HuH-7.5 (cell line): ENCODE results near the gene DOCK2.

Experiments
- DNase-seq: peaks from one replicate; pipeline ENCODE4 v3.0.0; 2011; ENCODE audit warnings: low spot score

The DOCK2 gene

DNA sequence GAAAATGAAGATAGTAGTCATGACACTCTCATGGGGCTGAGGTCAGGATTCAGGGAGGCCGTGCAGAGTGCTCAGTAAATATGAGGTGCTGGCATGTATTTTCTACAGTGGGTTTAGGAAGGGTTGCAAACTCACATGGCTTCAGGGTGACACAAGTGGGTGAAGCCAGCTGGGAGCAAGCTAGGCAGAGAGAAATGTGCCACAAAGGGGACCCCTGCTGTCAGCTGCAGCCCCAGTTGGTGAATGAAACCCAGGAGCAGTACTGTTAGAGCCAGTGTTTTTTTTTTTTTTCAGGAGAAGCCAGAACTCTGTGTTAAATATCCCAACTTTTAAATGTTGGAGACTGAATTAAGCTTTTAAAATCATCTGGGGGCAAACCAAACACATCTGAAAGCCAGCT, 267.9 kb downstream of the DOCK2 start:
- DNase-seq, result no peak

DNA sequence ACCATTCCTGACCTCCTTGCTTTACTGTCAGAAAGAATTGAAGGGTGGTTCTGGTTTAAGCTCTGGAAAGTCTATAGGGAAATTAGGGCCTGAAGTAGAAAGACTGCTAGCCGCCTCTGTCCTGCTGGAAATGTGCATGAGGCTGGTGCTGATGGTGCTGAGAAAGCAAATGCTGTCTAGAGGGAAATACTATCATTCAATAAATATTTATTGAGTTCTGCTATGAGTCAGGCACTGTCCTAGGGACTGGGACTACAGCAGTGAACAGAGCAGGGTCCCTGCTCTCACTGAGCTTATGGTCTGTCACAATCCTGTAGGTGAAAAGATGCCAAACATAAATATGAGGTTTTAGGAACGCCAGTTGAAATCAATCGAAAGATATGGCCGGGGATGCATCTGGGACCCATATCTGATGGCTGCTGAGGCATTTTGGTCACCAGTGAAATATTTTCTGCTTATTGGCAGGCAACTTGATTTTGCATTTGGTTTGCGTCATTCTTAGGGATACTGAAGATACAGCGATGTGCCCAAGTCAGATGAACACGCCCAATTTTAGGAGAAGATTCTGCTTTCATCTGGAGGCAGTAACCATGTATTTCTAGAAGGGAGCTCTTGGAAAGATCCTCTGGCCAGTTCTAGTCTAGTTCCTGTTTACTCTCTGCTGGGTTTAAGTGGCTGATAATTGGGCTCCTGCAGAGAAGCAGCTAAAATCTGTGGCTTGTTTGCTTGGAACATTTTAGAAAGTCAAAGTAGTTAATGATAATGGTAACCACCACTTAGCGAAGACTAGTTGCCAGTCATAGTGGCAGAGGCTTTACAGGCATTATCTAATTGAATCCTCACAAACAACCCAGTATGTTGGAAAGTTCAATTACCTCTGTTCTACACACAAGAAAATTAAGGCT, 269.9 kb downstream of the DOCK2 start:
- DNase-seq, result no peak

DNA sequence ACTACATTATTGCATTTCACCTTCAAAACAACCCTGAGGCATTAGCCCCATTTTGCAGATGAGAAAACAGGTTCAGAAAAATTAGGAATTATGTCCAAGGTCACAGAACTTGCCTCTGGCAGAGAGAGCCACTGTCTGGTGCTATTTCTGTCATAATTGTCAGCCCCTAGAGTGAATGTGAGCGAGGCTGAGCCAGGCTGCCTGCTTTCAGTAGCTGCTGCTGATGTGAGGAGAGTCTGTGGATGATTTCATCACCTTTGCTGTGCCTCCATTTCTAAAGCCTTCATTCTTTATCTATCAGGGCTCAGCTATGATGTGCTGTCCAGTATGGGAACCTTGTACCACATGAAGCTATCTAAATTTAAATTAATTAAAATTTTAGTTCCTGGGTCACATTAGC, 271.8 kb downstream of the DOCK2 start:
- DNase-seq, result no peak

DNA sequence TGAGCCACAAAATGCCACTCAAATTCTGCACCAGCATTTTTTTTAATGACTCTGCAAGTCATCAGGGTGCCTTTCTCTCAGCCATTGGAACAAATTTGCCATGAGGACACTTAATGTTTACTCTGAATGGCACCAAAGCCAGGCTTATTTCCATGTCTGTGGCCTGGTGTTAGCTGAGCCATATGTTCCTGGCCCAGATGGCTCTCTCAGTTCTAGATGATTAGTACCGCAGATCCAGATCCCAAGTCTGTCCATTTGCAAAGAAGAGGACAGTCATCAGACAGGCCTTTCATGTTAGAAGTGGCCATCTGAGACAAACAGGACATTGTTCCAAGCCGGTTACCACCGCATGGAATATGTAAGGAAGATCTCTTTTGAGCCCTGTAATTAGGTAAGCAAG, 272.9 kb downstream of the DOCK2 start:
- DNase-seq, result no peak

DNA sequence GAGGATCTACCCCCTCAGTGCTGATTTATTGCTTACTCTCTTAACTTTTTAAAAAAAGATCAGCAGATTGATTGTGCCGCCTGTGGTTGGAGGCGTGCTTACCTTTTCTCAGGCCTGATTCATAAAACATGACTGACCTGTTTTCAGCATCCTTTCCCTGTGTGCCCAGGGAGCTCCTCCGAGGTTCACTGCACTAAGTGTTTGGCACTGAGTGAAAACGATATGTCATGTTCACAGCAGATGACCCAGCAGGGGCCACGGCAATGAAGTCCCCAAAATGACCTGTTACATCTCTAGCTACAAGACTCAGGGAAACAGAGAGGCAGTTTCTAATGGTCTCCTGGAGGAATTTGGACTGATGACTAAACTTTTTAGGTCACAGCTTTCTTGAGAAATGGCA, 273.3 kb downstream of the DOCK2 start:
- DNase-seq, result no peak

DNA sequence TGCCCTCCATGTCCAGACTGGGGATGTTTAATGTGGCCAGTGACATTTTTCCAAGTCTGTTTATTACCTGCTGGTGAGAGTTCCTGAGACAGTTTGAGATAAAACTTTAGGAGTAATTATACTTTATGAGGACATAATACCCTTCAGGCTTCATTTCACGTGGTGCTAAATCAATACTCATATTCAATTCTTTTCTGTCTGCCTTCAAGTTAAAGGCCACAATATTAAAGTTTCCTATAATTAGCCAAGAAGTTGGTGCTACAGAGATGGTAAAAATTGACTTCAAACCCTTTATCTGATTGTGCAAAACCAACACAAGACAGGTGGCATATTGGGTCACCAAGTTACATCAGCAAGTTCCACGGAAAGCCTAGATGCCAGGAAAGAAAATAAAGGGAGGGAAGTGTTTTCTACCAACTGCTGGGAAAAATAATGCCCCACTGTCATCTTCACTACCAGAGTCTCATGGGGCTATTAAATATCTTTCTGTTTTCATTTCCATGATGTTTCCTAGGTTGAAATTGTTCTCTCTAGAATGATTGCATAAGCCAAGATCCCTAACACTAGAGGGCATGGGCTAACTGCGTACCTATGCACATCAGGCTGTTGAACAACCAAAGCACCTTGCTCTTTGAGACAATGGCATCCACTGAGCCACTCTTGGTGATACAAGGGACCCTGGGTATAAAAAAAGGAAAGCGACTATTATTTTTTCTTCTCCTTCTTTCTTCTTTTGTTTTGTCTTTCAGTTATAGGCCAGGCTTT, 274.6 kb downstream of the DOCK2 start:
- DNase-seq, result no peak

DNA sequence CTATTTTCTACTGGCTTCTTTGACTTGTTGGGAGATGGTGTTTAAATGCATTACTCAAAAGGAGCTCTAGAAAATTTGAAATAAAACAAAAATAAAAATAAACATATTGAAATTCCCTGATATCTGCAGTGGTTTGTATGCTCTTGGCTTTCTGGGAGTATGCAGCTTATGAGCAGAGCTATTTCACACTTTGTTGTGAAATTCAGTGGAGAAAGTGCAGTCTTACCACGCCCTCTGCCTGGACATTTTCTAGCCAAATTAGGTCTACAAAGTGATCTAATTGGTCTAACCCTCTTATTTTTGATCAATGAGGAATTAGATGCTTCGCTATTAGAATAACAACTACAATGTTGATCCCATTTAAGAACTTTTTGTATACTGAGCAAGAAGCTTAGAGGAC, 276.4 kb downstream of the DOCK2 start:
- no peak for DNase-seq

DNA sequence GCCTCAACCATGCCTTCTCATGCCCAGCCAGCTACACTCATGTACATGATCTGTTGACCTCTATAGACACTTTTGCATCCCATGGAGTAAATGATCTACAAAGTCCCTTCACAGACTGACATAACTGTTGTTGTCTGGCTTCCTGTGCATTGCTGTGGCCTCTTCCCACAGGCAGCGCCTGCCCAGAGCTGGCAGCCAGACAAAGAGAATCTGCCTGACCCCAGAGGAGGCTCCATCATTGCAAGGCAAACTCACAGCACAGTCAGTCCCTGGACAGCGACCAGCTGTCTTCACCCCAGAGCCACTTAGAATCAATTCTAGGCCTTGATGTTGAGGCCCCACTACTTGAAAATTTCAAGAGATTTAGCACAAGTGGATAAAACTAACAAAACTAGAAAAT, 277.7 kb downstream of the DOCK2 start:
- no peak for DNase-seq

DNA sequence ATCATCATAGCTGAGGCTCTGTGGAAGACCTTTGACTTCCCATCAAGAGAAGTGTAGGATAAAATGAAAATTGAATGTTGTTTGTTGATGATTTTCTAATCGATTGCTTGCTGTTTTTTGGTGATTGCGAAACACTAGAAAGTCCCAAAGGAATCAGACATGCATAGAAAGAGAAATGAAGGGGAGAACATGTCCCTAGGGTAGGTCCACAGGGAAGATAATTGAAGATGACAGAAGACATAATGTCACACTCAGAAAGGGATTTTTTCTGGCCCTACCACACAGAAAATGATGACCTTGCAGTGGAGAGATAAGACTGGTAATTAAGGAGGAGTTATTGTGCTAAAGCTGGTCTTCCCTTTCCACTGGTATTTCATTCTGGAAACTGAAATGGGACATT, 280.4 kb downstream of the DOCK2 start:
- no peak for DNase-seq

DNA sequence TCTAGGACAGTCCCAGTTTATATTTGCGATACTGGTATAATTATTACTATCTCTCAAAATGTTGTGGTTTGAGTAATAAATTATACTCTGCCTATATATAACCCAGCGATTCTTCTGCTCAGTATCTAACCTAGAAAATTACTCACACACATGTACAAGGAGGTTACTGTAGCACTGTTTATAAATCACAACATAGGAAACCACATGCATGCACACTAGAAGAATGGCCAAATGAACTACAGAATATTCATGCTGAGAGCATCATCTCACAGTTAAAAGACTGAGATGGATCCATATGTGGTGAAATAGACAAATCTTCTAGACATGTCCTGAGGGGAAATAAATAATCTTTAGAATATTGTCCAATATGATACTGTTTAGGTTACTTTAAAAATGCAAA, 281.2 kb downstream of the DOCK2 start:
- DNase-seq, result no peak

DNA sequence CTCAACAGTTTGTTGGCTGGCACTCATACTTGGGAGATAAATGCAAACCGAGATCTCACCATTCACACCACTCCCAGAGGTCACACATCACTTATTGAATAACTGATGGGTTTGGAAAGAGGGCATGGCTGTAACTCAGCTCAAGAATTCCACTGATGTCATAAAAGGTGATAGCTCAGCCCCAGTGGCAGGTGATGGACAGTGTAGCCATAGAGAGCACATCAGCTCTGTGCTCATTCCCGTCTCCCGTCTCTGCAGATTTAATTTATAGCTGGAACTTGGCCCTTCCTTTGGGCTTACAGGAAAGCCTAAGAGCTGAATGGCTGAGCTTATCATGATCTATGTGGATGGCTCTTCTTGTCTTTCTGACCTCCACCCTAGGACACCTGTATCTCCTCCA, 283.4 kb downstream of the DOCK2 start:
- DNase-seq, result no peak

DNA sequence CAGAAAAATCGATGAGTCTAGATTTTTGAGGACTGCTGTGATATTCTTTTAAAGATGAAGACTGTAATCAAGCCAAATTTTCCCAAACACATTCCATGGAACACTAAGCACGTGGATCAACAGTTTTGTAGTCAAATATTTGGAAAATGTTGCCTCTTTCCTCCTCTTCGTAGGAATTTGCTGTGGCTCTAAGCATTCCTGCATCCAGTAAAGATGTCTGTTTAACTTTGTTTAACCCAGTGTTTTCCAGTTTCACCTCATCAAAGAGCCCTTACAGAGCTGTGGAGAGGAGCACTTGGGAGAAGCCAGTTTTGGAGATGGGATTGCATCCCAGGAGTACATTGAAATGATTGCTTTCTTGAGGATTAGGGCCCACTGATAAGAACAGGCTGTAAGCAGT, 284.3 kb downstream of the DOCK2 start:
- no peak for DNase-seq

DNA sequence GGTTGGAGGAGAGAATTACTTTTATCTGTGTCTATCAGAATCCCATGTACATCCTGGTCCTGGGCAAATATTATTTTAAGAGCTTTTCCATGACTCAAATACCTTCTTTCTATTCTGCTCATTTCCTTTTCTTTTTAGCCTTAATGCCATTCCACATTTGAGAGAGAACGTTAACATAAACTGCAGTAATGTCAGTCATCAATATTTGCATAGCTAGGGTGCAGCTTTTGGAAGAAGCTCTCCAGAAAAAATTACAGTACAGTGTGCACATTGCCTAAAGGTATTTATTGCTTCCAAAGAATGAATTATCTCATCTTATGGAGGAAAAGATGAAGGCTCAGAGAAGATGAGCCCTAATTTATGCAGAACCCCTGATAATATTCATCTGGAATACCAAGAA, 284.9 kb downstream of the DOCK2 start:
- DNase-seq, result no peak

DNA sequence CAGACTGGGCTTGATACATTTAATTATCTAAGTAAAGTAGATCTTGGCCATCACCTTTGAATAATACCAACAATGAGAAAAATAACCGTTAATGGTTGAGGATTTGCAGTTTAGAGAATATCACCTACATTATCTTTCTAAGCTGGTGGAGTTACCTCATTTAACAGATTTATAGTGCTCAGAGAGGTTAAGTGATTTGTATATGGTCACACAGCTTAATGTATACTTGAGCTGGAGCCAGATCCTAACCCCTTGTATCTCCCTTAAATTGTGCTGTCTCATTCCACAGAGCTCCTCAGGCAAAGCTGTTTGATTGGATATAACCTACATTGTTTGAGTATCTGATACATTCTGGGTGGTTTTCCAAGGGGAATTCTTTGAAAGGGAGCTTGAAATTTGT, 285.4 kb downstream of the DOCK2 start:
- DNase-seq, result no peak

DNA sequence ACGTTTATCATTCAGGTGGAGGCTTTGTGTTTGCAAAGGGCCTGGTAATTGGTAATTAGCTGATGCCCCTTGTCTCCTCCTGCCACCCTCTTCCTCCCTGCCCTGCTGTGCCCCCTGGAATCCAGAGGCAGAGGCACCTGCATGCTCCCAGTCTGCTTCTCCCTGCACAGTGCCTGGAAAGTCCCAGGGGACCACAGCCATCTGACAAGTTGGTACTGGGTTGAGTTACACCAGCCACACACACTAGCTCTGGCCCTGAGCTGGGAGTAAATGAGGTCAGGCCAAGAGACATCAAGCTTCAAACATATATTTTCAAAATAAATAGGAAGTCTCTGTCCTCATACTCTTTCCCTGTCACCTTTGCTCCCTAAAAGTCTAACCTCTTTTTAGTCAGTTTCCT, 286.9 kb downstream of the DOCK2 start:
- DNase-seq, result no peak

DNA sequence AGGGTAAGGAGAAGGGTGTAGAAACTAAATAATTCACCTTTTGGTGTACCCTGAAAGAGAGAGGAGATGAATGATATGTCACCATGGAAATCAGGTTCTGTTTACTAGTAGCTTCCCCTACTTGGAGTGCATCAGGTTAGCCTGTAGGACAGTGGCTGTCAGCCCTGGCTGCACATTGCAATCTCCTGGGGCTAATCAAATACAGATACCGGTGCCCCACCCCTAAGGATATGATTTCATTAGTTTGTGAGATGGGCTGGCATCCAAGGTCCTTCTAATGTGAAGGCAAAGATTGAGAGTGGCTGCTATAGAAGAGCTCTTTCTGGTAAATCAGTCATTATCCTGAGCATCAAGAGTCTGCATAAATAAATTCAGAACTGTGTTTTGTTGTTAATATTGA, 296.1 kb downstream of the DOCK2 start:
- no peak for DNase-seq

DNA sequence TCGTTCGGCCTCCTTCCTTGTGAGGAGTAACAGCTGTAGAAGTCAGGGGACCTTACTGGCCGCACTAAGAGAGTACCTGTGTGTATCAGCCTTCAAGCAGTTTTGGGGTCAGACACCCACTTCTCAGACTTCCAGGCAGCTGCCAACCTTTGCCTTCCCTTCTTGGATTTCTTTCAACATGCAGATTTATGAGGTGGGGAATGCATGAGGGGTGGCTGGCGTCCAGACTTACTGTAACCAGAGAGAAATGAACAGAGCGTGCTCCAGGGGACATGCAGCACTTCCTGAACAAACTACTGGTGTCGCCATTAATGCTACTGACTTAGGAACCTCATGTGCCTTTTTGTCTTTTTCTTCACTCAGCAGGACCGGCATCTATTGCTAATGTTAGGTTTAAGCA, 296.5 kb downstream of the DOCK2 start:
- no peak for DNase-seq

DNA sequence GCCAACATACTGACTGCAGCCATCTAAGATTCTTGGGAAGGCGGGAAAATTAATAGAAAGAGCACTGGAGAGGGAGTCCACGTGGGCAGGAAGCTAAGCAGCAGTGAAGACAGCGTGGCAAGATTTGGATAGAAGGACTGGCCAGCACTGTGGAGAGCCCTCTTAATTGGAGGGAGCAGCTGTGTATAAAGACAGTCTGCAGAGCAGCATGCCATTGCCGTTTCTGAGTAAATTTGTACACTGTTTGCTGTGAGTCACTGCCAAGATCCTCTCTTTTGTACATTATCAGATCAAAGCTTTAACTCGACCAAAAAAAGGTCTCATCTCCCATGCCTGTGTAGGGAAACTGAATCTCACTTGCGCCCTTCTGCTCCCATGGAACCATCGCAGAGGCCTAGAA, 297.9 kb downstream of the DOCK2 start:
- no peak for DNase-seq

DNA sequence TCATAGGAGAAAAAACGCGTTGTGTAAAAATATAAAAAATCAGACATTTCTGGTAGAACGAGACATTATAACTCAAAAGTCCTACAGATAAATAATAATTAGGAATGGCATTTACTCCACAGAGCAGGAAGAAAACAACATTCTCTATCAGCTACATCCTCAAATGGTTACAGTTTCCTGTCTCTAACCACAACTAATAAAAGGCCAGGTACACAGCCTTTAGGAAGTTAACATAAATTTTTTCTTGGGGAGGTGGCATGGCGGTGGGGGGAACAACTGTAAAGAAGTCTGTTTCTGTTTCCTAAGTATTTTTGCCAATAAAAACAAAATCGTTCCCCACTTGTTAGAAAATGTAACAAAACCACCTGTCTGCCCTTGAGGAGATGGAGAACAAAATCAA, 298.7 kb downstream of the DOCK2 start:
- DNase-seq, result no peak

DNA sequence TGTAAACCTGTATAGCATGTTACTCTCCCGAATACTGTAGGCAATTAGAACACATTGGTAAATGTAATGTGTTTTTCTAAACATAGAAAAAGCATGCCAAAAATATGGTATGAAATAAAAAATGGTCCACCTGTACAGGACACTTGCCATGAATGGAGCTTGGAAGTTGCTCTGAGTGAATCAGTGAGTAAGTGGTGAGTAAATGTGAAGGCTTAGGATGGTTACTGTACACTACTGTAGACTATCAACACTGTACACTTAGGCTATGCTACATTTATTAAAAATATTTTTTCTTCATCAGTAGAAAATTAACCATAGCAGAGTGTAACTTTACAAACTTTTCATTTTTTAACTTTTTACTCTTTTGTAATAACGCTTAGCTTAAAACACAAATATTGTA, 301.4 kb downstream of the DOCK2 start:
- no peak for DNase-seq

DNA sequence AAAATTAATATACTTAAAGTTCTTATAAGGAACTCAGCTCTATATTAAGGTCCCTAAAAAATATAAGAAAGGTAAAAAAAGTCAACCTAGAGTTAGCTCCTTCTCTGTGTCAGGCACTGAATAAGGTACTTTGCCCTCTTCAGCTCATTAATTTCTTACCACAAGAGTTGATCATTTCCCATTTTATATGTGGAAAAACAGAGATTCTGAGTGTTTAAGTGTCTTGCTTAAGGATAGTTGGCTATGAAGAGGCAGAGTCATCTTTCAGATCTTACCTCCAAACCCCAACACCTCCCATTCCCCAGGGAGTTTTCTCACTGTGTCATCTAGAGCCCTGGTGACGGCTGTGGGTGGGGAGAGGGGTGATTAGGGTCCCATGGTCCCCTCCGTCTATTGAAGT, 302.7 kb downstream of the DOCK2 start:
- DNase-seq, result no peak

DNA sequence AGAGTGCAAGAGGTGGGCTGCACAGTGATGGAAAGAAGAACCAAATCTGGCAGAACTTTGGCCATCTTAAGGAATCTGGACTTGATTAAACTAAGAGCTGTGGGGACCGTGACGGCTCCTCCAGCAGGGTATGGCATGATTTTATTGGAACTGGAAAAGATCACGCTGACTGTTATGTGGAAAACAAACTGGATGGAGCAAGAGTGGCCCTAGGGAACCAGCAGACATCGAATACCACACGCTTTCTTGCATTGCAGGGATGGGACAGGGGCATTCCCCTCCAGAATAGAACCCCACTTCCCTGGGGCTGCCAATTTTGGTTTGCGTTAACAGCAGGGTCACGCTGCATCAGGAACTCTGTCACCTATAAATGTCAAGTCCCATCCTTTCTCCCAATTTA, 304.5 kb downstream of the DOCK2 start:
- DNase-seq, result no peak

DNA sequence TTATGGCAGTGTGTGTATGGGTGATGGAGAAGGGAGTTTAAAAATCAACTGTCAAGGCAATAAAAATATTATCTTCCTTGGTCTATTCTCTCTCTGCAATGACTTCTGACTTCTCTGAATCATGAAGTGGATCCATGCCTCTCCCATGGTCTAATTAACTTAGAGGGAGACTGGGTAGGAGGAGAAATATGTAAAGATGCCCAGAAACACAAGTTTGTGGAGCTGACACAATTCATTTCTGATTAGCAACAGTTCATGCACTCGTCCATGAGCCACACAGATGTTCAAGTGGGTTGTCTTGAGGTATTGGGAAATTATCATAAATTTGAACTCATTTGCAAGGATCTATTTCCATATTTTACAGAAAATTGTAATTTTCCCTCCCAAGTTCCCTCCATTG, 305.1 kb downstream of the DOCK2 start:
- no peak for DNase-seq

DNA sequence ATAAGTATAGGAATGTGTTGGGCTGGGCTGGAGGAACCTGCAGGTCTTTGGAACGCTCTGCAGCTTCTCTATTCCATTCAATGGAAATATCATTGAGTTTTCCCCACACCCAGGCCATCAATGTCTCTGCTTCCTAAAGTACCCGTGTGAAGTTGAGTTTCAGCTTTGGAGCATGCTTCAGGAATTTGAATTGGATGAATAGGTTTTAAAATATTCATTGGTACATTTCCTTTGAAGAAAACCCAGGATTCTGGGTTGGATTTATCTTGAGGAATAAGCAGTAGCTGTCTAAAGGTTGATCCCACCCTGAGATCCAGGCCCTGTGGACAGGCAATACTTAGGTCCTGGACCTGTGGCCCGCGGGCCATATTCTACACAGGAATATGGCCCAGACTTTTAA, 306.0 kb downstream of the DOCK2 start:
- DNase-seq, result no peak
